Coronary artery (tissue), 2 donors: ENCODE measurements around the gene RGCC.
A peak's percentile ranks its signal among the peaks of the same experiment; 100 is the strongest.

Source experiments
- DNase-seq: peaks from one replicate; pipeline ENCODE4 v3.0.0-alpha.2; 2017; ENCODE audit warnings: low spot score
- H3K27ac ChIP-seq, 2 donors: fragments of 200-600 bp; sonication (generic); one replicate each; pipeline ENCODE4 v1.5.1; 2016 to 2019
- H3K4me3 ChIP-seq: fragments of 200-600 bp; sonication (generic); 2 replicates; pipeline ENCODE4 v1.5.1; 2016; ENCODE audit warnings: mild to moderate bottlenecking, moderate library complexity
- TF ChIP-seq, protein P1 (sequence below): fragments of 200-600 bp; sonication (generic); IDR thresholded peaks from one replicate; pipeline ENCODE4 v1.5.1; 2019; ENCODE audit warnings: antibody characterized with exemption

The RGCC gene

DNA sequence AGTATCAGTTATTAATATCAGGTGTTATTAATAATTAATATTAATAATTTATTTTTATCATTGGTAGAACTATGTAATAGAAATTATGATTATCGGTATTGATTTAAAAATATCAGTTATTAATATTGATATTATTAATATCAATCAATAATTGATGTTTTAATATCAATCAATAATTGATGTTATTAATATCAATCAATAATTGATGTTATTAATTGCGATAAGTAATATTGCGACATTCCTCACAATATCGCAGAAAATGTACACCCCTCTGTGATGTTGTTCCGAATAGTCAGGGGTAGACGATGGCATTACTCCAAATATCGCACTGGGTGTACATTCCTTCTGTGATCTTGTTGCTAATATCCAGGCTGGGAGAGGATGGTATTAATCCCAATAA, 3.7 kb upstream of the RGCC start:
- TF ChIP-seq, protein P1, sequence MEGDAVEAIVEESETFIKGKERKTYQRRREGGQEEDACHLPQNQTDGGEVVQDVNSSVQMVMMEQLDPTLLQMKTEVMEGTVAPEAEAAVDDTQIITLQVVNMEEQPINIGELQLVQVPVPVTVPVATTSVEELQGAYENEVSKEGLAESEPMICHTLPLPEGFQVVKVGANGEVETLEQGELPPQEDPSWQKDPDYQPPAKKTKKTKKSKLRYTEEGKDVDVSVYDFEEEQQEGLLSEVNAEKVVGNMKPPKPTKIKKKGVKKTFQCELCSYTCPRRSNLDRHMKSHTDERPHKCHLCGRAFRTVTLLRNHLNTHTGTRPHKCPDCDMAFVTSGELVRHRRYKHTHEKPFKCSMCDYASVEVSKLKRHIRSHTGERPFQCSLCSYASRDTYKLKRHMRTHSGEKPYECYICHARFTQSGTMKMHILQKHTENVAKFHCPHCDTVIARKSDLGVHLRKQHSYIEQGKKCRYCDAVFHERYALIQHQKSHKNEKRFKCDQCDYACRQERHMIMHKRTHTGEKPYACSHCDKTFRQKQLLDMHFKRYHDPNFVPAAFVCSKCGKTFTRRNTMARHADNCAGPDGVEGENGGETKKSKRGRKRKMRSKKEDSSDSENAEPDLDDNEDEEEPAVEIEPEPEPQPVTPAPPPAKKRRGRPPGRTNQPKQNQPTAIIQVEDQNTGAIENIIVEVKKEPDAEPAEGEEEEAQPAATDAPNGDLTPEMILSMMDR, result no peak
- H3K4me3 ChIP-seq, result no peak overlapping the region
- no peak for DNase-seq
- H3K27ac ChIP-seq, result no peak overlapping the region

DNA sequence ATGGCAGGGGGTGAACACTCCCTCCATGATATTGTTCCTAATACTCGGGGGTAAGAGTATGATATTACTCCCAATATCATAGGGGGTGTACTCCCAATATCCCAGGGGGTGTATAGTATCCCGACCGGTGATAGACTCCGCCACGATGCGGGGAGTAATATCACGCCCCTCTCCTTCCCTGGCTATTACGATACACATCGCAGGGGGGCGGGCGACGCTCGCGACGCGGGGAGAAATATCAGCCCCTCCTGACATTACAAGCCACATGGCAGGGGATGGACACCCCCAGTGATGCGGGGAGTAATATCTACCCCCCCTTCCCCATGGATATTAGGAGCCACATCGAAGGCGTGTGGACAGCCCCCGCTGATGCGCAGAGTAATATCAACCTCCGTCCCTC, 3.2 kb upstream of the RGCC start:
- no peak for DNase-seq
- H3K4me3 ChIP-seq, result no peak overlapping the region

DNA sequence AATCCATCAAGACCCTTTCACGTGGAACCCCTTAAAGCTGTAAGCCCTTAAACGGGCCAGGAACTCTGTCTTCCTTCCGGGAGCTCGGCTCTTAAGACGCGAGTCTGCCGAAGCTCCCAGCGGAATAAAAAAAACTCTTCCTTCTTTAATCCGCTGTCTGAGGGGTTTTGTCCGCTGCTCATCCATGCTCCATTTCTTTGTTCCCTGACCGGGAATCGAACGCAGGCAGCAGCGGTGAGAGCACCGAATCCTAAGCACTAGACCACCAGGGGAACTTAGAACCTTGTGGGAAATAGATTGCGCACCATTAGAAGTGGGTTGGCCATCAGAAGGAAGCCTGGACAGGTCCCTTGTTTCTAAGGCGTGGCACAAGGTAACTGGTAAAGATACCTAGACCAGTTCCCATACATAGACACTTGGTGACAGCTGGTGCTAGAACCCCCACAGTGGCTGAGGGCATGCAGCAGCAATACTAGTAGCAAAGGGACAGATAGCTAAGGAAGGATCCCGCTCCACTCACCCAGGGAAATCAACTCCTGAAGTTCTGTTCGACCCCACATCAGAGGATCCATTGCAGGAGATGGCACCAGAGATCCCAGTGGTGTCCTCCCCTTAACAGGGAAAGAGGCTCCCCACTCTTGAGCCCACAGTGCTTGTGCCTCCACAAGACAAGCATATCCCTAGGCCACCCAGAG, 1.5 kb upstream of the RGCC start:
- Histone ChIP-seq H3K27ac (no peak overlapping the region), H3K4me3 (no peak overlapping the region)
- no peak for DNase-seq
- TF ChIP-seq, protein P1, result no peak

More for the DNA sequence above, 3.2 kb upstream of the RGCC start:
- no peak overlapping the region for H3K27ac ChIP-seq
- TF ChIP-seq, protein P1, result no peak

DNA sequence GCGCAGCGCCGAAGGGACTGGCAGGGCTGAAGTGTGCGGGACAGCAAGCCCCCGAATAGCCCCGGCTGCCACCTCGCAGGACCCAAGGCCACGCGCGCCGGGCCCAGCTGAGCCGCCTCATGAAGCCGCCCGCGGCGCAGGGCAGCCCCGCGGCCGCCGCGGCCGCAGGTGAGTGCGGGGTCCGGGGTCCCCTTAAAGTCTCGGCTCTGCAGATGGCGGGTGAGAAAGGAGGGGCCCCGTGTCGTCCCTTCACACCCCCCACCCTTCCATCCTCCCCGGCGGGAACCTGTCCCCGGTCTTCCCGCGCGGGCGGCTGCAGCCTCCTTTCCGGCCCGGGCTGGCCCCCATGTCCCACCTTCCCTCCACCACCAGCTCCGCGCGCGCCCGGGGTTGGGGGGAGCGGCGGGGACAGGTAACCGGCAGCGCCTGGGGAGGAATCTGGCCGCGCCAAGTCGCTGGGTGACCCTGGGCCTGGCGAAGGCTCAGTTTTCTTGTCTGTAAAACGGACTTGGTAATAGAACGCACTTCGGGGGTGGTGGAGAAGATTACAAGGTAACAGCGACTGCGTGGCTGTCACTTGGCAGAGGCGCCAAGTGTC, 338 bp downstream of the RGCC start:
- DNase-seq, result no peak
- peak overlapping the region; percentile 80 for H3K4me3 ChIP-seq

DNA sequence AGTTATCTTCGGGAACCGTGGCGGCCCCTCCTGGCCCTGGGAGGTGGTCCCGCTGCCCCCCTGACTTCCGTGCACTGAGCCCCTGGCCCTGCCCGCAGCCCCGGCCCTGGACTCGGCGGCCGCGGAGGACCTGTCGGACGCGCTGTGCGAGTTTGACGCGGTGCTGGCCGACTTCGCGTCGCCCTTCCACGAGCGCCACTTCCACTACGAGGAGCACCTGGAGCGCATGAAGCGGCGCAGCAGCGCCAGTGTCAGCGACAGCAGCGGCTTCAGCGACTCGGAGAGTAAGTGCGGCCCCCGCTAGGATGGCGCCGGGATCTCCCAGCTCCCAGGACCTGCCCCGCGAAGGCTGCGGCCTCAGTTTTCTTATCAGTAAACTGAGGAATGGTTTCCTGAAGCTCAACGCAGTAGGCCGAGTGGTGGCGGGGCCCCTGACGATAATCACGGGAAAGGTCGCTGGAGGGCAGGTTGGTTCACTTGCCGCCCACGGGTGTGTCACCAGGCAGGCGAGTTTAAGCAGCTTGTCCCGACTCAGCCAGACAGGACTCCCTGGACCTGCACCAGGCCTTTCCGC, 924 bp downstream of the RGCC start:
- TF ChIP-seq, protein P1, result no peak
- peak overlapping the region; percentile 33 to 67 for H3K27ac ChIP-seq
- DNase-seq, result no peak
- H3K4me3 ChIP-seq, result peak overlapping the region; percentile 80

More for the DNA sequence above, 338 bp downstream of the RGCC start:
- peak overlapping the region; percentile 33 to 67 for H3K27ac ChIP-seq
- TF ChIP-seq, protein P1, result no peak

DNA sequence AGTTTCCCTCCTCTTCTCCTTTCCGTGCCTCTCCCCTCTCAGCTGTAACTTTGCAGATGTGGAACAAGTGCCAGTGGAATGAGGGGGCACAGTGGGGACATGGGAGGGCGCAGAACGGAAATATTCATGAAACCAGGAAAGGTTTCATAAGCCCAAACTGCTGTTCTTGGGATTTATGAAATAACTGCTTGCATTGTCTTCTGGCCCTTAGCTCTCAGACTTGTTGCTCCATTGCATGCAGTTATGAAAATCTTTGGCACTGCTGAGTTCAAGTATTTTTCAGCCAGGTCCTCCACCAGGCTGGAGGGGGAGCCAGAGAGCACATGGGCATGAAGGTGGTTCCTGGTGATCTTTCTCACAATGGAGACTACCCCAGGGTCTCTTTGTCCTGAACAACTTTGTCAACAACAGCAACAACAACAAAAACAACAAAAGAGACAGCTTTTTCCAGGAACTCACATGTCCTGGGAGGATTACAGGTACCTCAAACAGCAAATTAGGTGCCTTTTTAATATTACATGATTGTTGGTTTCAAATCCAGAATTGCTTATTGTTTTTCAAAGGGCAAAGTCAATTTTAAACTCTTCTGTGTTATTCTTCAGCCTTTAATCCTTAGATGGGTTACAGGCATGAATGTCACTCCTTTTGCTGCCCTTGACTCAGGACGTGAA, 1.5 kb downstream of the RGCC start:
- Histone ChIP-seq H3K4me3 (peak overlapping the region; percentile 80), H3K27ac (peak overlapping the region in 1 of 2 donors; percentile 67)
- TF ChIP-seq, protein P1, result peak; percentile 47
- DNase-seq, result no peak
